Muscle layer of colon (tissue), 2 donors: ENCODE data around the gene ARRB1.

Experiments
- H3K27ac ChIP-seq: one replicate; pipeline ENCODE4 v1.7.0; 2013; ENCODE audit warnings: low read depth, mild to moderate bottlenecking, low read length, moderate library complexity
- H3K27me3 ChIP-seq, 2 donors: one replicate each; pipeline ENCODE4 v1.7.0; 2013; ENCODE audit warnings: low read length in 2 of 2, mild to moderate bottlenecking in 2 of 2; ENCODE audit not compliant: insufficient read depth in 2 of 2, control insufficient read depth in 1 of 2
- H3K36me3 ChIP-seq: one replicate; pipeline ENCODE4 v1.7.0; 2013; ENCODE audit warnings: mild to moderate bottlenecking, low read length; ENCODE audit not compliant: insufficient read depth
- H3K4me1 ChIP-seq: one replicate; pipeline ENCODE4 v1.7.0; 2013; ENCODE audit warnings: mild to moderate bottlenecking, low read length; ENCODE audit not compliant: insufficient read depth
- H3K4me3 ChIP-seq, 2 donors: one replicate each; pipeline ENCODE4 v1.7.0; 2013; ENCODE audit warnings: low read length in 2 of 2, low read depth in 1 of 2, mild to moderate bottlenecking in 1 of 2, moderate library complexity in 1 of 2
- H3K9ac ChIP-seq: one replicate; pipeline ENCODE4 v1.7.0; 2013; ENCODE audit warnings: low read length
- H3K9me3 ChIP-seq: one replicate; pipeline ENCODE4 v1.7.0; 2013; ENCODE audit warnings: mild to moderate bottlenecking, low read length
- donor health status: abdominal sarcoma.
- donor health status: Adenocarcinoma of cecum.

The ARRB1 gene

GRCh38 chr11:75347781-75348566, 3.5 kb downstream of the ARRB1 start:
- H3K9me3 ChIP-seq: no peaks in the 10 kb centered on the region
- H3K36me3 ChIP-seq: no peaks in the 10 kb centered on the region
- H3K9ac ChIP-seq: peak overlapping the region; percentile 18
- peaks cover 81% of the 10 kb centered on the region for H3K4me1 ChIP-seq
- H3K27ac ChIP-seq: peak overlapping the region; percentile 92
- H3K27me3 ChIP-seq: no peaks in the 10 kb centered on the region
- peak overlapping the region in 1 of 2 donors; percentile 32 for H3K4me3 ChIP-seq

- Histone ChIP-seq H3K27me3 (no peaks in the 10 kb centered on the region), H3K4me3 (peak overlapping the region in 1 of 2 donors; percentile 32), H3K9me3 (no peaks in the 10 kb centered on the region), H3K9ac (peak overlapping the region; percentile 18), H3K4me1 (peaks cover 81% of the 10 kb centered on the region), H3K27ac (peak overlapping the region; percentile 92), H3K36me3 (no peaks in the 10 kb centered on the region)
These were observed 4.4 kb downstream of the ARRB1 start for GRCh38 chr11:75346912-75347647.

DNA sequence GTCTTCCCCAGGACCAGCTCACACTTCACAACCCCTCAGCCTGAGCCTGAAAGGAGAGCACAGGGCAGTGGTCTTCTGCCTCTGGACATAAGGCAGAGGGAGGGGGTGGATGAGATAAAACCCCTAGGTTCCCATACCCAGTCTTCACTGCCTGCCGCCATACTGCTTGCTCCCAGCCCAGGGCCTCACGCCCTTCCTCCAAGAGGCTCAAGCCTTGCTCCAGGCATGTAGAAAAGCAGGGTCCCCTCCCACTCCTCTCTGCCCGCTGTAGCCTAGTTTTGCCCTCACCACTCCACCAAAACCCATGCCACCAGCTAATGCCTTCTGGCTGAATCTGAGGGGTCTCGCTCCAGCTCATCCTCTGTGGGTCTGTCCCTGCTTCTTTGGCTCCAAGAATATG, 5.2 kb downstream of the ARRB1 start:
- Histone ChIP-seq H3K9ac (no peak overlapping the region), H3K4me1 (peaks cover 89% of the 10 kb centered on the region), H3K4me3 (no peak overlapping the region), H3K9me3 (no peaks in the 10 kb centered on the region), H3K27ac (peak overlapping the region; percentile 92), H3K27me3 (no peaks in the 10 kb centered on the region), H3K36me3 (no peaks in the 10 kb centered on the region)

- no peaks in the 10 kb centered on the region for H3K36me3 ChIP-seq
- H3K9me3 ChIP-seq: no peaks in the 10 kb centered on the region
- H3K9ac ChIP-seq: no peak overlapping the region
- peak overlapping the region; percentile 92 for H3K27ac ChIP-seq
- no peaks in the 10 kb centered on the region for H3K27me3 ChIP-seq
- no peak overlapping the region for H3K4me3 ChIP-seq
- peaks cover 96% of the 10 kb centered on the region for H3K4me1 ChIP-seq
These were observed 5.9 kb downstream of the ARRB1 start for GRCh38 chr11:75345455-75346160.

DNA sequence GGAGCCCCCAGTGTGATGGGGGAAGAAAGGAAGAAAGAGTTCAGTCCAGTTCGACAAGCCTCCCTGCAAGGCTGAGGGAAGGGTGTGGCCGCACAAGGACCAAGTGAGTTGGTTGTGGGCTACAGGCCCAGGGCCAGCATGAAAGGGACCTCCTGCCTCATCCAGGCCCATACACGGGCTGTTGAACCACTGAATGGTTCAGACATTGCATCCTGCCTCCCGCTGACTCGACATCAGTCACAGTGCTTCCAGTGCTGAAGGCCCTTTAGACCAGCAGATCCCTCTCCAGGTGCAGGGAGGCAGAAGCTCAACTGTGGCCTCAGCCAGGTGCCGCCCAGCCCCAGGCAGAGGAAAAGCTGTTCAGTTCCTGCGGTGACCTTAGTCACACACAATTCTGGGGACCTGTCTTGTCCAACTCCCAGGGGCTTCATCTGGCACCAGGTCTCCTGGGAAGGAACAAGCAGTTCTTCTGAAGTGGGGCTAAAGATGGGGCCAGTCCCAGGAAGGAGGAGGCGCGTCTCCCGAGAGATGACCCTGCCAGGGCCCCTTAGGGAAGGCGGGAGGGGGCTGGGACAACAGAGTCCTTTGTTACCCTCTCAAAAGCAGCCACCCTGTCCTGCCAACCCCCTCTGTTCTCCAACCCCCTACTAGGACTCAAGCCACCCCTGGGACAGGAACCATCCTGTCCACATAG, 6.6 kb downstream of the ARRB1 start:
- Histone ChIP-seq H3K4me3 (no peak overlapping the region), H3K4me1 (peaks cover 96% of the 10 kb centered on the region), H3K27me3 (no peaks in the 10 kb centered on the region), H3K9ac (no peak overlapping the region), H3K27ac (peak overlapping the region; percentile 93), H3K9me3 (no peaks in the 10 kb centered on the region), H3K36me3 (no peaks in the 10 kb centered on the region)

DNA sequence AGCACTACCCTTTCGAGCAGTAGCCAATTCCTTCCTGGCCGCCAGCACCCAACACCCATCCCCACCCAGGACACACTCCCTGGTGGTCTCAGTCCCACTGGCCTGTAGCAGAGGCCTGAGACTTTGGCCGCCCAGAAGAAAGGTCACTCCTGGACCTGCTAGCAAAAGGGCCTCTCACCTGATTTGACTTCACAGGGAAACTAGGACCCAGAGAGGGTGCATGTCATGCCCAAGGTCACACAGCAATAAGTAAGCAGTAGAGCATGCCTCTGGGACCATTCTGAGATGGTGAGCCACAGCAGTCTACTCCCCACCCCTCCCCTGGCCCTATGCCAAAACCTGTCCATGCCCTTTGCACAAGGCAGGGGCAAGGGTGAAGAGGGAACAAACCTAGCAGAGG, 7.3 kb downstream of the ARRB1 start:
- Histone ChIP-seq H3K4me1 (peaks cover 96% of the 10 kb centered on the region), H3K27me3 (no peaks in the 10 kb centered on the region), H3K4me3 (no peak overlapping the region), H3K9me3 (no peaks in the 10 kb centered on the region), H3K27ac (peak overlapping the region; percentile 93), H3K9ac (no peak overlapping the region), H3K36me3 (no peaks in the 10 kb centered on the region)

DNA sequence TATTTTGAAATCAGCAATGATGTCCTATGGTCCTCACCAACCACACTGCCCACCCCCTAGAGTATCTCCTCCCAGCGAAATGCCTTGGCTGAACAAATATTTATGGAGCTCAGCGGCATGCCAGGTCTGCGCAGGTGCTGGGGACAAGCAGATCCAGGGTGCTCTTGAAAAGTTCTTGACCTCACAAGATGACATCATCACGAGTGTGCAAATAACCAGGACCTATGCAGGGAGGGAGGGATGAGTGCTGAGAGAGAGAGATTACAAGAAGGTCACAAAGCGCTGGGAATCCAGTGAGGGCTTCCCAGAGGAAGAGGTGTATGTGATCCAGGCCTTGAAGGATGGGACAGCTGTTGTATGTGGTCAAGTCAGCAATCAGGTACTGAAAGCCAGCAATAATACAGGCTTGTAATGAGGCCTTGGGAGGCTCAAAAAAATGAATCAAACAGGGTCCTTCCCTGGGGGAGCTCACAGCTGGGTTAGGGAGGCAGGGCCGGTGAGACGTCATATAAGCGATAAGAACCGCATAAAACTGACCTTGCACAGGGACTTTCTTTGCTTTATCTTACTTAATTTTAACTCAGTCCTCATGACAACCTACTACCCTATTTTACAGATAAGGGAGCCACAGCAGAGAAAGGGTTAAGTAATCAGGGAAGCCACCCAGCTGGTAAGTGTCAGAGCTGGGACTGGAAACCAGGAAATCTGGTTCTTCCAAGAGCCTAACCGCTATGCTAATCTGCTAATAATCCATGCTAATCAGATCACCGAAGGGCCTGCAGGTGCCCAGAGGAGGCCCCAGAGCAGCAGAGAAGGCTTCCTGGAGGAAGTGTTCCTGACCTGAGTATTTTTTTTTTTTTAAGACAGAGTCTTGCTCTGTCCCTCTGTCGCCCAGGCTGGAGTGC, 8.2 kb downstream of the ARRB1 start:
- Histone ChIP-seq H3K4me1 (peaks cover 96% of the 10 kb centered on the region), H3K27ac (peak overlapping the region; percentile 93), H3K36me3 (no peaks in the 10 kb centered on the region), H3K27me3 (no peaks in the 10 kb centered on the region), H3K4me3 (peak overlapping the region in 1 of 2 donors; percentile 20), H3K9me3 (no peaks in the 10 kb centered on the region), H3K9ac (peak overlapping the region; percentile 15)

GRCh38 chr11:75342231-75342918, 9.1 kb downstream of the ARRB1 start:
- peak overlapping the region; percentile 93 for H3K27ac ChIP-seq
- H3K9ac ChIP-seq: no peak overlapping the region
- no peaks in the 10 kb centered on the region for H3K36me3 ChIP-seq
- no peaks in the 10 kb centered on the region for H3K27me3 ChIP-seq
- H3K9me3 ChIP-seq: no peaks in the 10 kb centered on the region
- peak overlapping the region in 1 of 2 donors; percentile 5 for H3K4me3 ChIP-seq
- peaks cover 96% of the 10 kb centered on the region for H3K4me1 ChIP-seq

DNA sequence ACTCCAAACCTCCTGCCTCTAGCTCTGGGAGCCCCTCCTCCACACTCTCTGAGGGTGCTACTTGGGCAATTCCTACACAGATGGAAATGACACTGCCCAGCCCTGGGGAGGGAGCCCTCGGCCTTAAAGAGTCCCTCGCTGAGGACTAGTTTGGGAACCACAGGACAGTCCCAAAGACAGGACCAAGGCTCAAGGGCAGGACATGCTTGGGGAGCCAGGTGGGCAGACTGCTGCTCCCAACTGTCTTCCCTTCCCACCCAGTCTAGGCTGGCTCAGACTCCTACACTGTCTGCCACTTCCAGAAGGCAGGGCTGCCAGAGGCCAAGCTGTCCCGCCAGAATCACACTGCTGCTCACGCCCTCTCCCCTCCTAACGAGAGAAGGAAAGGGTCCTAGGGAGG, 9.8 kb downstream of the ARRB1 start:
- Histone ChIP-seq H3K4me3 (no peak overlapping the region), H3K36me3 (no peaks in the 10 kb centered on the region), H3K27me3 (no peaks in the 10 kb centered on the region), H3K9ac (no peak overlapping the region), H3K4me1 (peaks cover 96% of the 10 kb centered on the region), H3K9me3 (no peaks in the 10 kb centered on the region), H3K27ac (peak overlapping the region; percentile 93)
